ENCODE results near the gene RPL12.
"Not testable (repeated sequence)": the region's sequence is repeated elsewhere in the genome, so short reads cannot be mapped to it uniquely, and the experiment has no call there.

The RPL12 gene

GRCh38 chr9:127473501-127473900 lies 22.3 kb upstream of the RPL12 start:
- no peak for TF ChIP-seq CTCF (conservative IDR thresholded peaks at IDR 0.05; ENCODE audit: low read depth, low read length)
- no peak overlapping the region for H3K4me3 ChIP-seq (ENCODE audit: low read depth, low read length)
- DNase-seq (ENCODE audit: low read depth): no peak

- no peak for DNase-seq (ENCODE audit: low read depth)
- no peak overlapping the region for H3K4me3 ChIP-seq (ENCODE audit: low read depth, low read length)
- TF ChIP-seq CTCF (conservative IDR thresholded peaks at IDR 0.05; ENCODE audit: low read depth, low read length): no peak
Measured at GRCh38 chr9:127470662-127471061, 19.5 kb upstream of the RPL12 start.

GRCh38 chr9:127467621-127468020 lies 16.4 kb upstream of the RPL12 start:
- no peak for DNase-seq (ENCODE audit: low read depth)
- no peak for TF ChIP-seq CTCF (conservative IDR thresholded peaks at IDR 0.05; ENCODE audit: low read depth, low read length)
- no peak overlapping the region for H3K4me3 ChIP-seq (ENCODE audit: low read depth, low read length)

GRCh38 chr9:127466407-127466917 lies 15.3 kb upstream of the RPL12 start:
- not testable (repeated sequence) for H3K4me3 ChIP-seq (ENCODE audit: low read depth, low read length); DNase-seq (ENCODE audit: low read depth)

- peak; percentile 66 for DNase-seq (ENCODE audit: low read depth)
- no peak for TF ChIP-seq CTCF (conservative IDR thresholded peaks at IDR 0.05; ENCODE audit: low read depth, low read length)
- H3K4me3 ChIP-seq (ENCODE audit: low read depth, low read length): no peak overlapping the region
Measured at GRCh38 chr9:127463911-127464310, 12.7 kb upstream of the RPL12 start.

- no peak for DNase-seq (ENCODE audit: low read depth)
- TF ChIP-seq CTCF (conservative IDR thresholded peaks at IDR 0.05; ENCODE audit: low read depth, low read length): no peak
- H3K4me3 ChIP-seq (ENCODE audit: low read depth, low read length): no peak overlapping the region
Measured at GRCh38 chr9:127463382-127463781, 12.2 kb upstream of the RPL12 start.

- DNase-seq (ENCODE audit: low read depth): no peak
- TF ChIP-seq CTCF (conservative IDR thresholded peaks at IDR 0.05; ENCODE audit: low read depth, low read length): no peak
- H3K4me3 ChIP-seq (ENCODE audit: low read depth, low read length): no peak overlapping the region
Measured at GRCh38 chr9:127458921-127459320, 7.7 kb upstream of the RPL12 start.

All from choroid plexus epithelial cell (primary cell).